ENCODE results near the gene C6orf132.

DNA sequence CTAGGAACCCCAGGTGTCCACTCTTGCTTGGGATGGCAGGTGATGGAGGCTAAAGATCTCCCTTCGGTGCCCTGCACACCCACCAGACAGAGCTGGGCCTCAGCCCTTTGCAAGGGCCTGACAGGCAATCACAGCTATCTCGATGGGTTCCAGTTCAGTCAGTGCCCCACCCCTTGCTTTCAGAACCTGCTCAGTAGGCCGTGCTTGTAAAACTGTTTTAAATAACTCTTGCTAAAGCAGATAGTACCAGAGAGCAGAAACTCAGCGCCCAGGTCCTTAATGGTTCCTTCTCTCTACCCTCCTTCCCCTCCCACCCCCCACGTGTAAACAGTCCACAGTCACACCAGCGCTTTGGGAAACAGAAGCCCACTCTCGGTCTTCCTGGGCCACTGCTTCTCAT is 39.2 kb downstream of the C6orf132 start:
- TF ChIP-seq CTCF (conservative IDR thresholded peaks at IDR 0.05; ENCODE audit: low read length) (no peak), EZH2phosphoT487 (IDR thresholded peaks at IDR 0.05; ENCODE audit: borderline replicate concordance) (no peak)

All from Loucy (cell line).